GM19455 (cell line): ENCODE measurements around the gene IGF2BP1.
"Not testable (repeated sequence)": the region's sequence is repeated elsewhere in the genome, so short reads cannot be mapped to it uniquely, and the experiment has no call there.

ENCODE experiments used
- ATAC-seq: cut with Tn5 transposase; IDR thresholded peaks from one replicate; pipeline ENCODE4 v1.9.1; 2021; ENCODE audit not compliant: unreplicated experiment

The IGF2BP1 gene

DNA sequence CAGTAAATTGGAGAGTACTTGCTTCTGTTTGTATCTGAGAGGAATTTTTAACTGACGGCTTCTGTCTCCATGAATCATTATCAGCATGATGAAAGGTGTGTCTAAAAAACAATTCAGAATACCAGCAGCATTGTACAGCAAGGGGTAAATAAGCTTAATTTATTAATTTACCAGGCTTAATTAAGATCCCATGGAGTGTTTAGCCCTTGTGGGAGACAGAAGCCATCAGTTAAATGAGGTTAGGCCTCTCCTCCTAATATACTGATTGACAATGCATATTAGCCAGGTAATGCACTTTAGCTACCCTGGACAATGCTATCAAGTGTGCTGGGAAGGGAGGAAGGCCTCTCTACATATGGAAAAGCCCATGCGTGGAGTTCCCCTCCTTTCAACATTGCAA, 53.4 kb downstream of the IGF2BP1 start:
- no peak for ATAC-seq

DNA sequence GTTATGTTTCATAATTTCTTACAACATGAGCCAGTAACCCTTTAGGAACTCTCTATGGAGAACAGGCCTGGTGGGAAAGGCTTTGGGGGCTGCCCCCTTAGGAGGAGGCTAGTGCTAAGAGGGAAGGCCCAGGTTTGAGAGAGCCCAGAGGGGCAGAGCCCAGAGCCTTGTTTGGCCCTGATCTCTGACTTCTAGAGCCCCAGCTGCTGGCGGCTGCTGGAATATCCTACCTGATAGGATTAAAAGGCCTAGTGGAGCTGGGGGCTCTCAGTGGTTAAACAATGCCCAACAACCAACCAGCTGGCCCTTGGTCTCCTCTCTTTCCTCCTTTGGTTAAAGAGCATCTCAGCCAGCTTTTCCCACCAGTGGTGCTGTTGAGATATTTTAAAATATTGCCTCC, 54.1 kb downstream of the IGF2BP1 start:
- no peak for ATAC-seq

DNA sequence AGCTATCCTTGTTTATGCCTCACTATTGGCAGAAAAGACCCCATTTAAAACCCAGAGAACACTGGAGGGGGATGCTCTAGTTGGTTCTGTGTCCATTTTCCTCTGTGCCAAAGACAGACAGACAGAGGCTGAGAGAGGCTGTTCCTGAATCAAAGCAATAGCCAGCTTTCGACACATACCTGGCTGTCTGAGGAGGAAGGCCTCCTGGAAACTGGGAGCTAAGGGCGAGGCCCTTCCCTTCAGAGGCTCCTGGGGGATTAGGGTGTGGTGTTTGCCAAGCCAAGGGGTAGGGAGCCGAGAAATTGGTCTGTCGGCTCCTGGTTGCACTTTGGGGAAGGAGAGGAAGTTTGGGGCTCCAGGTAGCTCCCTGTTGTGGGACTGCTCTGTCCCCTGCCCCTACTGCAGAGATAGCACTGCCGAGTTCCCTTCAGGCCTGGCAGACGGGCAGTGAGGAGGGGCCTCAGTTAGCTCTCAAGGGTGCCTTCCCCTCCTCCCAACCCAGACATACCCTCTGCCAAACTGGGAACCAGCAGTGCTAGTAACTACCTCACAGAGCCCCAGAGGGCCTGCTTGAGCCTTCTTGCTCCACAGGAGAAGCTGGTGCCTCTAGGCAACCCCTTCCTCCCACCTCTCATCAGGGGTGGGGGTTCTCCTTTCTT, 56.1 kb downstream of the IGF2BP1 start:
- ATAC-seq, result no peak

DNA sequence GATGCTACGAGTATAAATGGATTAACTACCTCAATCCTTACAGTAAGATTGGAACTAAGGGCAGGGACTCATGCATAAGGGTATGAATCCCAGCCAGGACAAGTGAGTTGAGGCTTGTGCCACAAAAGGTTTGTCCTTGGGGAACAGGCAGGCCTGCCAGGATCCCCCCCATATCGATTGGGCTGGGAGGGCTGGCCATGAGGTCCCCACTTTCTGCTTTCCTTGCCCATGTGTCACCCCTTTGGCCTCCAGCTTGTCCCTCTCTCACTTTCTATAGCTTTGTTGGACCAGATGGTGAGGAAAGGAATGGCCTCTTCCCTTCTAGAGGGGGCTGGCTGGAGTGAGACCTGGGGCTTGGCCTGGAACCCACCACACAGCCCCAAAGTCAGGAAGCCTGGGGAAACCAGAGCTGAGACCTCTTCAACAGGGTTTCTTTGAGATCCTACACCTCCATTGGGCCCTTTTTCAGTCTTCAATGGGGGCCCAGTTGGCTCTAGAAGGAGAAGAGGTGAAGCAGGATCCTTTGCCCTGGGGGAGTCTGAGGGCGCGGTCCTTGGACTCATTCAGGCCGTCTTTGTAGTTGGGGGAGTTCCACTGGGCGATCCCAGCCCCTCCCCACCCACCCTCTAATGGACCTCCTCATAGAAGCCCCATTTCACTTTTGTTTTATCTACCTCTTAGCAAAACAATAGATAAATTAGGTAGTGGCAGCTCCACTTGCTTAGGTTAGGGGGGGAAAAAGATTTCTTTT, 57.3 kb downstream of the IGF2BP1 start:
- no peak for ATAC-seq

DNA sequence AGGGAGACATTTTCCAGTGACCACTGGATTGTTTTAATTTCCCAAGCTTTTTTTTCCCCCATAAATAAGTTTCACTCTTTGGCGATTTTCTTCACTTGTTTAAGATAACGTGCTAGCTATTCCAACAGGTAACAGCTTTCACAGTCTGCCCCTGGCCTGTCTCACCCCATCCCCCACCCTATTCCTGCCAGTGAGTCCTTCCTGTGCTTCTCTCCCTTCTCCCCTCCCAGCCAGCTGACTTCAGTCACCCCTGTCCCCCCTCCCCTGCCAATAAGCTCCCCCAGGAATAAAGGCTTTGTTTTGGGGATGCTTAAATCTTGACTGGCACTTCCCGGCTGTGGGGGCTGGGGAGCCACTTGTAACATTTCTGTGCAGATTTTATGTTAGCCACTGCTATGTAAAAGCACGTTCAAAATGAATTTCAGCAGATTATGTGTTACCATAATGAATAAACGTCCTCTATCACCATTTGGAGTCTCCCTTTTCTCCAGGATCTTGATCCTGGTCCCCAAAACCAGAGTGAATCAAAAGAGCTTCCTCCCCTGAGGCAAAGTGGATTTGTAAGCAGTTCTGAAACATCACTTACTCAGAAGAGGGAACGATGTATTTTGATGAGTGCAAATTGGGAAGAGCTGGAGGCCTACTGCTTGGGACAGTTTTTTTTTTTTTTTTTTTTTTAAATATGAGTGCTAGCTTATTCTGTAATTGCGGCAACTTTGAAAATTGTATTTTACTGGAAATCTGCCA, 58.2 kb downstream of the IGF2BP1 start:
- ATAC-seq, result no peak

DNA sequence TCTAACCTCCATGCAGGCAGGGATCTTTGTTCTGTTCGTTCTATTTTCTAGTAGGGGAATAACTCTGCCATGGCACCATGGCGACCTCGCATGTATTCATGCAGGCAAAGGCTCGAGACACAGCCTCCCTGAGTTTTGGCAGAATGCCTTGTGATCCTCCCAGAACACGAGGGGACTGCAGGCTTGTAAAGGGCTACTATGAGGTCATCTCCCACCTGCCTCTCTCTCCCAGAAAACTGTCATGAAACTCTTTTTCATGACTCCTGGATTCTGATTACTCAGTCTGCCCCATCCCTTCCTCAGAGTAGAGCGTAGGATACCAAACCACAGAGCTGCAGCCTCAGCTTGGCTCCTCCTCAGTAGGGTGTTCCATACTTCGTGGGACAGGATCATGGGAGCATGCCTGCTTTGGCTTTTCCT, 64.3 kb downstream of the IGF2BP1 start:
- ATAC-seq, result no peak

DNA sequence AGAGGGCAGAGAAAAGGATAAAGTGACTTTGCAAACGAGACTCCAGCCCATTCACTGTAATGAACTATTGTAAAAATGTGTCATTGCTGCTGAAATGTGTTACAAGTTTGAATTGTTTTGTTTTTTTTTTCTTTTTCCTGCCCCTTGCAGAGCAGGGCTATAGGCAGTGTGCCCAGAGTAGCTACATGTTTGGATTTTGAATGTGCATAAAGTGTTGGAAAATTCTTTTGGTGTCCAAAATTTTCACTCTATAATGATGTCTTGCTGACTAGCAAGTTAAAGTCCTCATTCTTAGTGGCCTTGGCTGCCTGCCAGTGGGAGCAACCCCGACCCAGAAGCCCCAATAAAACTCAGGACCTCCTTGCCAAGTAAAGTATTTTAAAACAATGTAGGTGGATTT, 66.5 kb downstream of the IGF2BP1 start:
- no peak for ATAC-seq

DNA sequence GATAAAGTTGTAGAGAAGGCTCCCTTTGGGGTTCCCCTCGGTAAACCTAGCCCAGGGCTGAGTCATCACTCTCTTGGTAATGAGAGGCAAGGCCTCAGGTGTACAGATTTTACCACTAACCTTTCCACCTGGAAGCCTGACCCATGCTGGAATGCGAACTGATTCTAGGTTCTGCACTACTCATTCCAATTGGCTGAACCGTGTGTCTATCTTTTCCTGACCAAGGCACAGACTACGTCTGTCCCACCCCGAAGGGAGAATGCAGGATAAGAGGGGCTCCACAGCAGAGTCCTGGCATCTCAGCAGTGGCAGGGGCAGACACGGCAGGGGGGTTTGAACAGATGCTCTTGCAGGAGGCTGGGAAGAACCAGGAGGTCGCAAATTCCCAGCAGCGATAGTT, 70.0 kb downstream of the IGF2BP1 start:
- no peak for ATAC-seq

DNA sequence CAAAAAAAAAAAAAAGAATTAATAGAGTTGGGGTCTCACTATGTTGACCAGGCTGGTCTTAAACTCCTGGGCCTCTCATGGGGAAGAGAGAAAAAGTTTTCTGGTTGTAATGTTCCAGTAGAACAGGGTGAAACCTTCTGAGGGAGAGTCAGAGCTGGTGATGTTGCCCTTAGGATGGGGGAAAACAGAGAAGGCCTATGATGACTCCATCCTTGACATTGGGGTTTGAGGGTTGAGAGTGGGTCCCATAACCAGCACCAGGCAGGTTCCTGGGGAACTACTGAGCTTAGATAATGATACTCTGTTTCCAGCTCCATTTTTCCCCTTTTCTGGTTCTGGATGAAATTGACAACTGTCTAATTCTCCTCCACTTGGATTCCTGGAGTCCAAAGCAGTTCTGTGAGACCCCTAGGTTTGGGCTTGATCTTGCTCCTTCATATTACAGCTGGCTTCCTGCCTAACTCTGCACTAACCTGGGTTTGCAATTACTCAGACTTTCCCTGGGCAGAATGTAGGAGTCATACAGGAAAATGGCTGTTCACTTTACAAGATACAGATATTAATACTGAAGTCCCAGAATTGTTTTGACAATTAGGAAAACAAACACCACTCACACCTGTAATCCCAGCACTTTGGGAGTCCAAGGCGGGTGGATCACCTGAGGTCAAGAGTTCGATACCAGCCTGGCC, 72.5 kb downstream of the IGF2BP1 start:
- no peak for ATAC-seq

DNA sequence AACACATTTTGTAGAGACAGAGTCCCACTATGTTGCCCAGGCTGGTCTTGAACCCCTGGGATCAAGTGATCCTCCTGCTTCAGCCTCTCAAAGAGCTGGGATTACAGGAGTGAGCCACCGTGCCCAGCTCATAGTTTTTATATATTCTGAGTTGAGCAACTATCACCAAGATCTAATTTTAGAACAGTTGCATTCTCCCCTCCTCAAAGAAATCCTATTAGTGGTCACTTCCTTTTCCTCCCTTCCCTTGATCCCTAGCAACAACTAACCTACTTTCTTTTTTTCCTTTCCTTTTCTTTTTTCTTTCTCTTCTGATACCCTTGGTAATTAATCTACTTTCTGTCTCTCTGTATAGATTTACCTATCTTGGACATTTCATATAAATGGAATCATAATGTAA, 73.9 kb downstream of the IGF2BP1 start:
- ATAC-seq, result no peak

DNA sequence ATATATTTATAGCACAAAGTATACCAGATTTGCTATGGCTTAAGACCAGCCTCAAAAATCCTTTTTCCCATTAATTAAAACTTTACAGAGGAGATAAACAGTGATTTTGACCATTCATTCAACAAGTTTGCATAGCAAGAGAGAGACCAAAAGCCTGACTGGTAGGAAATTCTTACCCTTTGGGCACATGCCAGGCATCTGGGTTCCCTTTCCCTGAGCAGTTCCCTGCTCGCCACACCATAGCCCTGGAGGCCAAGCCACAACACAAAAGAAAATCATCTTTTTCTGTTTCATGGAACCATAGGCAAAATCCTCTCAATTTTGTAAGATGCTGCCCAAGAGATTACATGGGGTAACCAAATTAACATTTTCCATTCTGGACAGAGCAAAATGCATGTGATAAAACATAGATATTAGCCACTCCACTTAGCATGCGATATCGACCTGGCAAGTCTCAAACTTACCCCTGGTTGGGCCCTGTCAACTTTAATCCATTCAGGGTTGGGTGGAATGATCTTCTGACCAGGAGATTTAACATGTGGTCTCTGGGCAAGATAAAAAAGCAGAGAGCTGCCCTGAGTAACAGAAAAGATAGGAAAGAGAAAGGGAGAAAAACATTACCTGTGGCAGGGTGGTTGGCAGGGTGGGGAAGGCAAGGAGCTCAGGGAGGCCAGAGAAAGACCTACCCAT, 77.8 kb downstream of the IGF2BP1 start:
- no peak for ATAC-seq

DNA sequence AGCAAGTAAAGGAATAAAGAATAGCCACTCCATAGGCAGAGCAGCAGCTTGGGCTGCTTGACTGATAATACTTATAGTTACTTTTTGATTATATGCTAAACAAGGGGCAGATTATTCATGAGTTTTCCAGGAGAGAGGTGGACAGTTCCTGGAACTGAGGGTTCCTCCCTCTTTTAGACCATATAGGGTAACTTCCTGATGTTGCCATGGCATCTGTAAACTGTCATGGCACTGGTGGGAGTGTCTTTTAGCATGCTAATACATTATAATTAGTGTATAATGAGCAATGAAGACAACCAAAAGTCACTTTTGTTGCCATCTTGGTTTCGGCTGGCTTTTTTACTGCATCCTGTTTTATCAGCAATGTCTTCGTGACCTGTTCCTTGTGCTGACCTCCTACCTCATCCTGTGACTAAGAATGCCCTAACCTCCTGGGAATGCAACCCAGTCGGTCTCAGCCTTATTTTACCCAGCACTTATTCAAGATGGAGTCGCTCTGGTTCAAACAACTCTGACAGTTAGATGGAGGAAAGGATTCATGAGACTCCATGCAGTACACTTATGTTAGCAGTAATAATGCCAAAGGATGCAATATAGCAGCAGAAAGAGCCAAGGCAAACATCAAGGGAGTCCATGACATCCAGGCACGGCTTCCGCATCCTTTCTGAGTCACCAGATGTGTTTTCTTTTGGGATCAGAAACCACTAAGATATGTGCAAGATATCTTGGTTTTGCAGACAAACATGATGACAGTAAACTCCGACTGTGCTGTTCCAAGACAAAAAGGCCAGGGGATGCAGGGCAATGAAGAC, 79.6 kb downstream of the IGF2BP1 start:
- ATAC-seq, result no peak

DNA sequence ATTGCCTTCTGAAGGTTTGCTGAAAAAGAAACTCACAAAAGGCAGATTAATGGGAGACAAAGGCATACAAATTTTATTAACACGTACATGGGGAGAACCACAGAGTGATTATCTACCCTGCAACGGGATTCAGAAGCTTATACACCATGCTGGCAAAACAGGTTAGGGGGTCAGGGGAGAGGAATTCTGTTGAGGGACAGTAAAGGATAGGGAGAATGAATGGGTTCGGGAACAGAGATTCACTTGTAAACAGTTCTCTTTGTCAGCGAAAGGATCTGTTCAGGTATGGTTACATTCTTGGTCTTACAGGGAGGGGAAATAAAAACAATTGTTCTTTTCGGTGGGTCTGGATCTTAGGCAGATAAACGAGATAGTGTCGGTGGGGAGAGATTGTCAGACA, 81.1 kb downstream of the IGF2BP1 start:
- ATAC-seq, result no peak

DNA sequence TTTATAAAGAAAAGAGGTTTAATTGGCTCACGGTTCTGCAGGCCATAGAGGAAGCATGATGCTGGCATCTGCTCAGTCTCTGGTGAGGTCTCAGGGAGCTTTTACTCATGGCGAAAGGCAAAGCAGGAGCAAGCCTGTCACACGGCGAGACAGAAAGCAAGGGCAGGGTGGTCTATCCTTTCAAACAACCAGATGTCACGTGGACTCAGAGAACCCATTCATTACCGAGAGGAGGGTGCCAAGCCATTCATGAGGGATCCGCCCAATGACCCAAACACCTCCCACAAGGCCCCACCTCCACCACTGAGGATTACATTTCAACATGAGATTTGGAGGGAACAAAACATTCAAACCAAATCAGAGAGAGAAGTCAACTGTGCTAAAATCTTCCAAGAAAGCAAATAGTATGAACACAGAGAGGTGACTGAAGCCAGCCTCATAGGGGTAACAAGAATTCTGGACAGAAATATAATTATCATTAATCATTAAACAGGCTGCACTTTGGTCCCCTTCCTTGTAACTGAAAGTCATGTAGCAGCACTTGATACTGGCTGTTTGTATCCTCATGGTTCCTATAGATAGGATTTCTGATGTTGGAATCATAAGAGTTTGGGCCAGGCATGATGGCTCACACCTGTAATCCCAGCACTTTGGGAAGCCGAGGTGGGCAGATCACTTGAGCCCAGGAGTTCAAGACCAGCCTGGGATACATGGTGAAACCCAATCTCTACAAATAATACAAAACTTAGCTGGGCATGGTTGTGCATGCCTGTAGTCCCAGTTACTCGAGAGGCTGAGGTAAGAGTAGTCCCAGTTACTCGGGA, 82.9 kb downstream of the IGF2BP1 start:
- no peak for ATAC-seq

DNA sequence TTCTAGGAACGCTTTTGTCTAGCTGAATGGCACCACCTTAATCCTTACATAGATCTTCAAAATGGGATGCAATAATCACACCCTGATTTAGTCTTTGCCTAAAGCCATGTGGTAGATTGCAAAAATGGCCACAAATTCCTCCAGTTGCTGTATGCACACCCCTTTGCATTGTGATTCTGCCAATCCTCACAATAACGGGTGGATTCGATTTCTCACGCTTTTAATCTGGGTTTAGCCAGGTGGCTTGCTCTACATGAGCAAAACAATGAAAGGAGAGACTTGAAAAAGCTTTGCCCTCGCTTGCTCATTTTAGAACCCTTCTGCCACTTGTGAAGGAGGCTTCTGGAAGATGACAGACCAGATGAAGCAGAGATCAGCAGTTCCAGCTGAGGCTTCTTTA, 85.0 kb downstream of the IGF2BP1 start:
- no peak for ATAC-seq

DNA sequence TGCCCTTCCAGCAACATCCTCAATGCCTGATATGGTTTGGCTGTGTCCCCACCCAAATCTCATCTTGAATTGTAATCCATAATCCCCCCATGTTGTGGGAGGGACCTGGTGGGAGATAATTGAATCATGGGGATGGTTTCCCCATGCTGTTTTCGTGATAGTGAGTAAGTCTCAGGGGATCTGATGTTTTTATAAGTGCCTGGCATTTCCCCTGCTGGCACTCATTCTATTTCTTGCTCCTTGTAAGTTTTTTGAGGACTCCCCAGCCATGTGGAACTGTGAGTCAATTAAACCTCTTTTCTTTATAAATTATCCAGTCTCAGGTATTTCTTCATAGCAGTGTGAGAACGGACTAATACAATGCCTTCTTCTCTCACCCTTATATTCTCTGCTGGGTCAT, 87.9 kb downstream of the IGF2BP1 start:
- not testable (repeated sequence) for ATAC-seq

DNA sequence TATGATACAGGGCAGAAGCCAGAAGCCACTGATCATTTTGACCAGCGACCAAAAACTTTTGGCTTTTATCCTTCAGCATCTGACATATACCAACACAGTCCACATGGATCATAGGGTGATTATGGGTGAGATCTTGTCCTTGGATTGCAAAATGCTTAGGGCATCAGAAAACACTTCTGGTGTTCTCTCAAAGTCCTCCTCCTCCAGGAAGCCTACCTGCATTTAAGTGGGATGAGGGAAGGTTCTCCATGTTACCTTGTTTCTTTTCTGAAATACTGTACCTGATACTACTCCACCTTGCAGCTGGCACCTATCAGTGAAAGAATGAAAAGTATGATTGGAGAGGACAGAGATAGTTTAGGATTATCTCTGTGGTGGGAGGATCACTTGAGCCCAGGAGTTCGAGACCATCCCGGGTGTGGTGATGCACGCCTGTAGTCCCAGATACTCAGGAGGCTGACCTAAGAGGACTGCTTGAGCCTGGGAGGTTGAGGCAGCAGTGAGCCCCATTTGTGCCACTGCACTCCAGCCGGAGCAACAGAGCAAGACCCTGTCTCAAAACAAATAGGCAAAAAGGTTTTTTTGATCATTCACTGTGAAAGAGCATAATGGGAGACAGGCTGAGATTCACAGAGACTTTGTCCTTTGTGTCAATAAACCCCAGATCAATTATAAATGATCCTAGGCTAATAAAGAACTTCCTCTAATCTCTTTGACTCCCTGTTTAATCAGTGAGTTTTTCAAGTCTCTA, 88.6 kb downstream of the IGF2BP1 start:
- no peak for ATAC-seq

DNA sequence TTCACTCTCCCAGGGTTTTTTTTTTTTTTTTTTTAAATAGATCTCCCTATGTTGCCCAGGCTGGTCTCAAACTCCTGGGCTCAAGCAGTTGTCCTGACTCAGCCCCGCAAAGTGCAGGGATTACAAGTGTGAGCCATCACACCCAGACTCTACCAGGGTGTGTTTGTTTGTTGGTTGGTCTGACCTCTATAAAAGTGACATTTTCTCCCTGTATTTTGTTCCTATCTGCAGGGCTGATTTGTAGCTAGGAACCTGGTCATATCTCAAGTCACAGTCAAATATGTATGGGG, 89.1 kb downstream of the IGF2BP1 start:
- no peak for ATAC-seq

DNA sequence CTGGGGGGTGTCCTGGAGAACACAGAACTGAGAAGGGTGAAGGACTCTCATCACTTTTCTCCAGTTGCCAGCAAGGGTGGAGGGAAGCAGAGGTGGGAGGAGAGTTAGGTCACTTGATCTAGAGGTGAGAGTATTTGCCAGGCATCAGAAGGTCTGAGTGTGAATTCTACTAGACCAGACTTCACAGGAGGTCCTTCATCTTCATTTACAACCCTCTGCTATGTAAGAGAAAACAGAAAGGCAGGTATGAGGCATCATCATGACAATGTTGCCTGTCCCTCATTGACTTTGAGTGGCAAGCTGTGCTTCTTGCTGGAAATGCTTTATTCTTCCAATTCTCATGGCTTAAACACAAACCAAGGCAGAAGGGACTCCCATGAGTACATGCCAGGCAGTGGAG, 89.5 kb downstream of the IGF2BP1 start:
- no peak for ATAC-seq
